SH-SY5Y (cell line): Measurements from ENCODE around the gene METRNL.

Experiments used
- GATA2 ChIP-seq: IDR thresholded peaks from 2 replicates; pipeline ENCODE4 v1.6.1; 2011; ENCODE audit warnings: mild to moderate bottlenecking, low read depth, low read length
- GATA3 ChIP-seq: IDR thresholded peaks from 2 replicates; pipeline ENCODE4 v1.6.1; 2011; ENCODE audit warnings: low read depth, mild to moderate bottlenecking, low read length, moderate library complexity

DNA sequence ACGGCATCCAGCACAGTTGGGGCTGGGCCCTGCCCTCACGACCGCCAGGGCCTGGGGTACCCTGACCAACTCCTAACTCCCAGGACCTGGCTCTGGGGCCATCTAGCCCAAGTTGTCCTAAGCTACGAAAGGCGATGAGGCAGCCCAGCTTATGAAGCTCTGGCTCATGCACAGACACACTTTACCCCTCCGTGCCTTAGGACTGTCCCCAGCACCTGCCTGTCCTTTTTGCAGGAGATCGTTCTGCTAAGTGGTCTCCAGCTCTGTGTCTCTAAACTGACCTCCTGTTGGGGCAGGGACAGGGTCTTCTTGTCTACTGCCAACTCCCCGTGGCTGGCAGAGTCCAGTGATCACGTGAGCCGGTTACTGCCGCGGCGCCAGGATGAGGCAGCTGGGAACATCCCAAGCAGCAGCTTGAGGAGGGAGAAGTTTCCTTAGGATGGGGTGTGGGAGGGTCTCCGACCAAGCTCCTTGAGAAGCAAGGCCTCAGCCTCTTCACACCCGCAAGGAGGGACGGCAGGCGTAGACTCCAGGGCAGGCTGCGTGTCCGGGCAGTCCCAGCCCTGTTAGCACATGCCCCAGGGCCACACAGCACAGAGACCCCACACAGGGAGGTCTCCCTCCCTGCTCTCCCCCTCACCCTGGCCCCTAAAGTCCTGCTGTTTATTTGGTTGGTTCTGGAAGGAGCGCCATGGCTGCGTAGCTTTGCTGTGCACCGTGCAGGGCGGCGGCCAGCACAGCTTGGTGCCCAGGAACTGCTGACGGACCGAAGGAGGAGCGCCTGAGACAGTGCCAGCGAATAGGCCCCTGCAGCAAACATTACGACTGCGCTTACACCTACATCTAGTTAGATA lies 16.4 kb upstream of the METRNL start:
- no peak for TF ChIP-seq GATA3
- no peak for TF ChIP-seq GATA2
